DND-41 (cell line): ENCODE data around the gene OPCML.
A peak's percentile ranks its signal among the peaks of the same experiment; 100 is the strongest.

Experiments used
- ATAC-seq: fragments of 200-7000 bp; cut with Tn5 transposase; 3 replicates; pipeline ENCODE4 v1.9.1; 2021; ENCODE audit warnings: low read depth; ENCODE audit not compliant: insufficient read depth
- DNase-seq: peaks from one replicate; pipeline ENCODE4 v3.0.0-alpha.2; 2020
- H2AFZ ChIP-seq: 2 replicates; pipeline ENCODE4 v1.6.0; 2012; ENCODE audit warnings: low read depth, low read length
- H3K27ac ChIP-seq: 2 replicates; pipeline ENCODE4 v1.5.1; 2012; ENCODE audit warnings: low read length, inconsistent platforms
- H3K27me3 ChIP-seq: fragments of 200-600 bp; sonication (generic); 2 replicates; pipeline ENCODE4 v1.6.0; 2012; ENCODE audit warnings: low read length, mild to moderate bottlenecking, inconsistent platforms; ENCODE audit not compliant: insufficient read depth, poor library complexity
- H3K36me3 ChIP-seq: 2 replicates; pipeline ENCODE4 v1.5.1; 2012; ENCODE audit warnings: low read length, inconsistent platforms; ENCODE audit not compliant: insufficient read depth
- H3K4me1 ChIP-seq: 2 replicates; pipeline ENCODE4 v1.5.1; 2012; ENCODE audit warnings: mild to moderate bottlenecking, low read length; ENCODE audit not compliant: insufficient read depth
- H3K4me2 ChIP-seq: 2 replicates; pipeline ENCODE4 v1.6.0; 2012; ENCODE audit warnings: mild to moderate bottlenecking, moderate library complexity, low read length, inconsistent platforms; ENCODE audit not compliant: insufficient read depth
- H3K4me3 ChIP-seq, 2 experiments: fragments of 200-600 bp in 1 of 2; shearing (Covaris generic) in 1 of 2; 2 replicates each; pipeline ENCODE4 v1.5.1; 2012 to 2016; ENCODE audit warnings: inconsistent platforms in 2 of 2, low read length in 2 of 2, mild to moderate bottlenecking in 2 of 2, low read depth in 1 of 2, moderate library complexity in 1 of 2
- H3K79me2 ChIP-seq: 2 replicates; pipeline ENCODE4 v1.6.0; 2012; ENCODE audit warnings: low read length, inconsistent platforms; ENCODE audit not compliant: insufficient read depth
- H3K9ac ChIP-seq: 2 replicates; pipeline ENCODE4 v1.6.0; 2012; ENCODE audit warnings: low read depth, mild to moderate bottlenecking, inconsistent platforms, low read length, moderate library complexity
- H3K9me3 ChIP-seq: 2 replicates; pipeline ENCODE4 v1.5.1; 2012; ENCODE audit warnings: low read length, moderate library complexity, mild to moderate bottlenecking, inconsistent platforms; ENCODE audit not compliant: insufficient read depth, severe bottlenecking
- H4K20me1 ChIP-seq: 2 replicates; pipeline ENCODE4 v1.6.0; 2012; ENCODE audit warnings: low read length; ENCODE audit not compliant: insufficient read depth
- CTCF ChIP-seq: IDR thresholded peaks from 2 replicates; pipeline ENCODE4 v1.5.1; 2012; ENCODE audit warnings: borderline replicate concordance, low read length, moderate library complexity, mild to moderate bottlenecking; ENCODE audit not compliant: poor library complexity, severe bottlenecking; ENCODE audit errors: extremely low read depth
- EZH2 ChIP-seq: IDR thresholded peaks from 3 replicates; pipeline ENCODE4 v1.6.1; 2012; ENCODE audit warnings: borderline replicate concordance, low read depth, mild to moderate bottlenecking, moderate library complexity, low read length, inconsistent platforms; ENCODE audit not compliant: severe bottlenecking

The OPCML gene

GRCh38 chr11:132450631-132451030, 1081.7 kb downstream of the OPCML start:
- H4K20me1 ChIP-seq, result no peaks in the 10 kb centered on the region
- H3K79me2 ChIP-seq, result no peaks in the 10 kb centered on the region
- no peak overlapping the region for H3K27ac ChIP-seq
- no peak overlapping the region for H3K4me3 ChIP-seq
- H3K4me1 ChIP-seq, result no peaks in the 10 kb centered on the region
- no peak for DNase-seq
- no peak for ATAC-seq
- no peak overlapping the region for H3K9ac ChIP-seq
- H3K36me3 ChIP-seq, result no peaks in the 10 kb centered on the region
- TF ChIP-seq EZH2 (no peak), CTCF (no peak)
- no peak overlapping the region for H2AFZ ChIP-seq
- H3K27me3 ChIP-seq, result peaks cover 3% of the 10 kb centered on the region
- no peaks in the 10 kb centered on the region for H3K9me3 ChIP-seq
- no peak overlapping the region for H3K4me2 ChIP-seq

GRCh38 chr11:132448334-132448995, 1083.8 kb downstream of the OPCML start:
- ATAC-seq, result no peak
- no peak overlapping the region for H3K27ac ChIP-seq
- peak; percentile 4 for DNase-seq
- no peaks in the 10 kb centered on the region for H3K36me3 ChIP-seq
- peaks cover 3% of the 10 kb centered on the region for H3K27me3 ChIP-seq
- no peaks in the 10 kb centered on the region for H4K20me1 ChIP-seq
- no peak overlapping the region for H3K4me3 ChIP-seq
- TF ChIP-seq CTCF (no peak), EZH2 (no peak)
- no peaks in the 10 kb centered on the region for H3K9me3 ChIP-seq
- H3K4me2 ChIP-seq, result no peak overlapping the region
- no peaks in the 10 kb centered on the region for H3K79me2 ChIP-seq
- no peak overlapping the region for H3K9ac ChIP-seq
- H3K4me1 ChIP-seq, result no peaks in the 10 kb centered on the region
- no peak overlapping the region for H2AFZ ChIP-seq

- H3K27ac ChIP-seq, result no peak overlapping the region
- H3K4me2 ChIP-seq, result no peak overlapping the region
- no peak overlapping the region for H2AFZ ChIP-seq
- H4K20me1 ChIP-seq, result no peaks in the 10 kb centered on the region
- ATAC-seq (no peak), DNase-seq (no peak)
- no peak for TF ChIP-seq CTCF
- no peak for TF ChIP-seq EZH2
- no peaks in the 10 kb centered on the region for H3K36me3 ChIP-seq
- no peaks in the 10 kb centered on the region for H3K4me1 ChIP-seq
- H3K9me3 ChIP-seq, result no peaks in the 10 kb centered on the region
- no peaks in the 10 kb centered on the region for H3K79me2 ChIP-seq
- H3K4me3 ChIP-seq, result no peak overlapping the region
- H3K27me3 ChIP-seq, result peaks cover 3% of the 10 kb centered on the region
- no peak overlapping the region for H3K9ac ChIP-seq
Measured at GRCh38 chr11:132447761-132448160, 1084.5 kb downstream of the OPCML start.
